Endothelial cell of umbilical vein (primary cell): ENCODE measurements around the gene VAPB. TPM values are rescaled to one million over a fixed set of nuclear protein-coding genes. Genes with fewer than 3 reads are reported as not detected.

Experiments used
- BruUV-seq: library from RNA; stranded (reverse); fragments of 400-500 nt; replicated peaks from 2 replicates; lab custom pipeline; 2021; lab: Mats Ljungman, UMichigan
- CTCF ChIA-PET: fragments of 300-600, 350-600 bp; sonication (Branson Sonifier 250); formaldehyde crosslinking; loops from one replicate; lab custom pipeline; 2021; ENCODE audit warnings: antibody characterized with exemption, inconsistent platforms; lab: Charles Lee
- POLR2A ChIA-PET: fragments of 300-600, 350-600 bp; sonication (Branson Sonifier 250); formaldehyde crosslinking; loops from one replicate; lab custom pipeline; 2021; ENCODE audit warnings: antibody characterized with exemption, inconsistent platforms; lab: Charles Lee
- DNase-seq: peaks from one replicate; pipeline ENCODE4 v3.0.0-alpha.2; 2011; ENCODE audit warnings: low read depth, low spot score
- FAIRE-seq: peaks from 2 replicates; lab custom pipeline; 2011; peaks lifted over from hg19 to GRCh38; lab: Jason Lieb, UNC
- H2AFZ ChIP-seq: 2 replicates; pipeline ENCODE4 v1.6.0; 2012; ENCODE audit warnings: low read depth, low read length, control low read depth, inconsistent platforms
- H3K27ac ChIP-seq: 2 replicates; pipeline ENCODE4 v1.5.1; 2011; ENCODE audit warnings: low read depth, mild to moderate bottlenecking, control low read depth, low read length, moderate library complexity; ENCODE audit not compliant: insufficient read depth
- H3K27me3 ChIP-seq, 2 experiments: 2 replicates each; pipeline versions ENCODE4 v1.6.0 to v1.6.1; 2011; ENCODE audit warnings: low read length in 2 of 2, mixed read lengths in 1 of 2; ENCODE audit not compliant: control insufficient read depth in 2 of 2, insufficient read depth in 2 of 2
- H3K36me3 ChIP-seq, 2 experiments: 2 replicates in 1 of 2; 3 replicates in 1 of 2; pipeline ENCODE4 v1.5.1; 2011; ENCODE audit warnings: low read length in 2 of 2, mild to moderate bottlenecking in 1 of 2, moderate library complexity in 1 of 2; ENCODE audit not compliant: control insufficient read depth in 2 of 2, insufficient read depth in 2 of 2; ENCODE audit errors: extremely low read depth in 1 of 2
- H3K4me1 ChIP-seq: 3 replicates; pipeline ENCODE4 v1.5.1; 2011; ENCODE audit warnings: mild to moderate bottlenecking, low read length; ENCODE audit not compliant: control insufficient read depth, insufficient read depth; ENCODE audit errors: extremely low read depth
- H3K4me2 ChIP-seq: 2 replicates; pipeline ENCODE4 v1.6.1; 2011; ENCODE audit warnings: low read length, control low read depth, mixed read lengths; ENCODE audit not compliant: insufficient read depth
- H3K4me3 ChIP-seq, 3 experiments: fragments of 200-600 bp in 1 of 3; sonication (generic), shearing (Covaris generic) in 1 of 3; replicated peaks in 1 of 3; 2 replicates each; pipeline ENCODE4 v1.5.1; 2011 to 2016; ENCODE audit warnings: control low read depth in 3 of 3, low read length in 3 of 3, mild to moderate bottlenecking in 2 of 3, inconsistent platforms in 1 of 3, low read depth in 1 of 3, moderate library complexity in 1 of 3; ENCODE audit not compliant: insufficient read depth in 1 of 3
- H3K79me2 ChIP-seq: 2 replicates; pipeline ENCODE4 v1.6.0; 2012; ENCODE audit warnings: low read length, inconsistent platforms; ENCODE audit not compliant: control insufficient read depth, insufficient read depth
- H3K9ac ChIP-seq: replicated peaks from 2 replicates; pipeline ENCODE3; 2011; ENCODE audit warnings: low read length, control low read depth; ENCODE audit not compliant: insufficient read depth; ENCODE audit errors: extremely low read depth
- H3K9me1 ChIP-seq: replicated peaks from 3 replicates; pipeline ENCODE4 v1.6.0; 2011; ENCODE audit warnings: mild to moderate bottlenecking, low read length; ENCODE audit not compliant: control insufficient read depth, insufficient read depth; ENCODE audit errors: extremely low read depth
- H3K9me3 ChIP-seq: replicated peaks from 2 replicates; pipeline ENCODE4 v1.5.1; 2012; ENCODE audit warnings: low read length, inconsistent platforms; ENCODE audit not compliant: control insufficient read depth, insufficient read depth
- H4K20me1 ChIP-seq: replicated peaks from 2 replicates; pipeline ENCODE3; 2011; ENCODE audit warnings: mild to moderate bottlenecking, low read length; ENCODE audit not compliant: control insufficient read depth, insufficient read depth; ENCODE audit errors: extremely low read depth
- CTCF ChIP-seq, 2 donors: IDR thresholded peaks; 1 replicate in 1 of 2; 2 replicates in 1 of 2; pipeline ENCODE4 v1.5.1; 2011; ENCODE audit warnings: low read length in 2 of 2, mild to moderate bottlenecking in 2 of 2, moderate library complexity in 2 of 2, control low read depth in 1 of 2, inconsistent platforms in 1 of 2, low read depth in 1 of 2; ENCODE audit not compliant: insufficient read depth in 1 of 2; ENCODE audit errors: extremely low read depth in 1 of 2
- EZH2 ChIP-seq: IDR thresholded peaks from 2 replicates; pipeline ENCODE4 v1.6.1; 2012; ENCODE audit warnings: borderline replicate concordance, low read depth, mild to moderate bottlenecking, moderate library complexity, low read length, inconsistent platforms; ENCODE audit not compliant: severe bottlenecking
- FOS ChIP-seq: IDR thresholded peaks from 2 replicates; pipeline ENCODE4 v1.6.1; 2011; ENCODE audit warnings: mild to moderate bottlenecking, low read length, moderate library complexity, borderline replicate concordance; ENCODE audit not compliant: insufficient read depth
- GATA2 ChIP-seq: IDR thresholded peaks from 2 replicates; pipeline ENCODE4 v1.7.0; 2011; ENCODE audit warnings: low read depth, mild to moderate bottlenecking, moderate library complexity, mixed read lengths, low read length; ENCODE audit not compliant: insufficient read length, insufficient read depth
- JUN ChIP-seq: IDR thresholded peaks from 2 replicates; pipeline ENCODE4 v1.6.1; 2011; ENCODE audit warnings: borderline replicate concordance, low read depth; ENCODE audit not compliant: insufficient read length, insufficient read depth
- MYC ChIP-seq: IDR thresholded peaks from one replicate; pipeline ENCODE4 v1.6.1; 2011; ENCODE audit warnings: mild to moderate bottlenecking, low read depth, low read length
- POLR2A ChIP-seq: IDR thresholded peaks from 2 replicates; pipeline ENCODE4 v1.6.1; 2012; ENCODE audit warnings: low read depth, mild to moderate bottlenecking, control low read depth, low read length
- POLR2AphosphoS5 ChIP-seq: IDR thresholded peaks from 2 replicates; pipeline ENCODE4 v1.6.1; 2012; ENCODE audit warnings: low read depth, mild to moderate bottlenecking, control low read depth, low read length, moderate library complexity; ENCODE audit not compliant: insufficient read depth
- dilution Hi-C: fragments of 300-500 bp; cut with MboI; formaldehyde crosslinking; loops from one replicate; pipeline ENCODE4 v1.15.0; 2019; ENCODE audit warnings: low sequenced_read_pairs; ENCODE audit not compliant: extremely low pct_ligation_motif_present
- intact Hi-C: fragments of 100-400 bp; cut with micrococcal nuclease; formaldehyde crosslinking; loops from one replicate; pipeline ENCODE4 v1.10.0; 2022
- polyA plus RNA-seq, 4 experiments: library from polyadenylated mRNA; depleted of rRNA in 3 of 4; stranded (reverse) in 3 of 4; unstranded in 1 of 4; fragments of >200 nt; gene quantifications; 2 replicates each; pipeline versions ENCODE4 v1.2.1 to v1.2.3, GENCODE V29; 2011 to 2012; ENCODE audit warnings: missing spikeins in 1 of 4
- total RNA-seq: library from RNA; stranded (reverse); gene quantifications from 2 replicates; pipeline ENCODE4 v1.2.3, GENCODE V29; 2021
- TF ChIP-seq, protein P1 (sequence below): IDR thresholded peaks from 2 replicates; pipeline ENCODE4 v1.6.1; 2011; ENCODE audit not compliant: insufficient read depth, insufficient read length

The VAPB gene
- total and polyA plus RNA-seq, 2 donors (not counting 3 experiments of a cell fraction or from before 2014, with no cell fraction given), result 17.9 to 48.9 TPM

DNA sequence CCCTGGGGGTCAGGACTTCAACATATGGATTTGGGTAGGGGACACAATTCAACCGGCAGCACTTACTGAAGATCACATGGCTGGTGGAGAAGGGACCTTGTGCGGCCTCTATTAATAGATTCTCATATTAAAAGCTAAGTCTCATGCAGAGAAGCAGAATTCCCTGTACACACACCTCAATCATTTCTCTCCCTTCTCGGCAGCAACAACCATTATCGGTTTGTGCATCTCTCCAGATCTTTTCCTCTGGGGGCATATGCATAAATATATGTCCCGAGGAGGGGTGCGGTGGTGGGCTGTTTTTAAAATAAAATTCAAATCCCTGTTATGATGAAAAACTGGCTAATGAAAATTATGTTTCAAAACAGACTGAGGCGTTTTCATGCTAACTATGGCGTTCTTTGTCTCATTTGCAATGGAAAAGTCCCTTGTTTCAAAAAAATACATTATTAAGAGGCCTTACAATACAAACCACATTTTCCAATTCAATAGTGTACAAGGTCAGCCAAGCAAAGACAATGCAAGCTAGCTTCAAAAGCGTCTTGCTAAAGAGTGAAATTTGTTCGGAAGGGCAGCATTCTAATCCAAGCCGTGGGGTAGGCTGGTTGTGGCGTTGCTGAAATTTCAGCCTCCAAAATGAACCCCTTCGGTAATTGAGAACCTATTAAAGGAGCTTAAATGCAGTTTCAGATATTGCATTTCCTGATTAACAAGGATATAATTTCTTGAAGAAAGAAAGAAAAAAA, 108.9 kb downstream of the VAPB start:
- intact Hi-C loops, result no loop called here
- dilution Hi-C loops, result no loop called here
- FAIRE-seq, result no peak

More for the DNA sequence above, 108.9 kb downstream of the VAPB start:
- no peak overlapping the region for H3K27ac ChIP-seq
- no peaks in the 10 kb centered on the region for H4K20me1 ChIP-seq
- no TSS peak for BruUV-seq
- no peak overlapping the region for H3K9ac ChIP-seq
- no peak overlapping the region for H3K4me2 ChIP-seq
- H3K9me3 ChIP-seq, result no peaks in the 10 kb centered on the region
- no peaks in the 10 kb centered on the region for H3K79me2 ChIP-seq
- H3K36me3 ChIP-seq, result no peaks in the 10 kb centered on the region
- H2AFZ ChIP-seq, result no peak overlapping the region
- ChIA-PET POLR2A (no interaction called here), CTCF (interaction anchor here (1.1 kb wide), 1 partner anchor 14 kb away, joined by 4 read pairs; no protein-coding TSS in a partner anchor)
- no peaks in the 10 kb centered on the region for H3K4me1 ChIP-seq
- H3K4me3 ChIP-seq, result no peak overlapping the region
- H3K9me1 ChIP-seq, result no peaks in the 10 kb centered on the region
- TF ChIP-seq POLR2A (no peak), JUN (no peak), GATA2 (no peak), MYC (no peak), FOS (no peak), CTCF (IDR thresholded peaks at IDR 0.05; ENCODE audit: extremely low read depth in 1 of 2, insufficient read depth in 1 of 2, low read depth in 1 of 2, low read length in 2 of 2) (no peak), POLR2AphosphoS5 (no peak), EZH2 (no peak)
- TF ChIP-seq, protein P1, sequence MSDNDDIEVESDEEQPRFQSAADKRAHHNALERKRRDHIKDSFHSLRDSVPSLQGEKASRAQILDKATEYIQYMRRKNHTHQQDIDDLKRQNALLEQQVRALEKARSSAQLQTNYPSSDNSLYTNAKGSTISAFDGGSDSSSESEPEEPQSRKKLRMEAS, result no peak
- no peak for DNase-seq
- H3K27me3 ChIP-seq, result no peaks in the 10 kb centered on the region
